CD4-positive, alpha-beta T cell treated with Interleukin-15 for 1 hour (primary cell): ENCODE measurements around the gene CALU.
A peak's percentile ranks its signal among the peaks of the same experiment; 100 is the strongest.

Source experiments
- DNase-seq: peaks from one replicate; pipeline ENCODE4 v3.0.0-alpha.2; 2020

CALU gene

GRCh38 chr7:128725531-128725930, 13.6 kb upstream of the CALU start:
- DNase-seq, result no peak

- DNase-seq, result no peak
These were observed 13.0 kb upstream of the CALU start for GRCh38 chr7:128726059-128726736.

GRCh38 chr7:128726737-128727072, 12.5 kb upstream of the CALU start:
- DNase-seq, result no peak

- DNase-seq, result no peak
These were observed 11.9 kb upstream of the CALU start for GRCh38 chr7:128727239-128727638.

GRCh38 chr7:128728598-128728997, 10.6 kb upstream of the CALU start:
- DNase-seq, result no peak

GRCh38 chr7:128729494-128729893, 9.7 kb upstream of the CALU start:
- no peak for DNase-seq

GRCh38 chr7:128731184-128731583, 8.0 kb upstream of the CALU start:
- DNase-seq, result no peak

- no peak for DNase-seq
These were observed 6.5 kb upstream of the CALU start for GRCh38 chr7:128732521-128733277.

GRCh38 chr7:128733278-128733645, 5.9 kb upstream of the CALU start:
- DNase-seq, result no peak

- DNase-seq, result no peak
These were observed 4.3 kb upstream of the CALU start for GRCh38 chr7:128734890-128735289.

- DNase-seq, result peak; percentile 62
These were observed 3.7 kb upstream of the CALU start for GRCh38 chr7:128735436-128735835.

- no peak for DNase-seq
These were observed 1.7 kb upstream of the CALU start for GRCh38 chr7:128737441-128737840.

- DNase-seq, result no peak
These were observed 1.2 kb upstream of the CALU start for GRCh38 chr7:128737867-128738385.

GRCh38 chr7:128738570-128739047, 550 bp upstream of the CALU start:
- DNase-seq, result no peak

GRCh38 chr7:128739990-128740682, 977 bp downstream of the CALU start:
- DNase-seq, result no peak

- DNase-seq, result no peak
These were observed 1.8 kb downstream of the CALU start for GRCh38 chr7:128740996-128741395.

GRCh38 chr7:128741491-128741890, 2.3 kb downstream of the CALU start:
- DNase-seq, result no peak

GRCh38 chr7:128742206-128742605, 3.0 kb downstream of the CALU start:
- no peak for DNase-seq

- DNase-seq, result no peak
These were observed 4.1 kb downstream of the CALU start for GRCh38 chr7:128743112-128743772.

GRCh38 chr7:128744366-128744905, 5.3 kb downstream of the CALU start:
- DNase-seq, result no peak

GRCh38 chr7:128745706-128746105, 6.5 kb downstream of the CALU start:
- DNase-seq, result no peak

GRCh38 chr7:128747327-128748079, 8.3 kb downstream of the CALU start:
- no peak for DNase-seq
